T-helper 17 cell (primary cell): ENCODE measurements around the gene RIPK3. TPM values are rescaled to one million over a fixed set of nuclear protein-coding genes. Genes with fewer than 3 reads are reported as not detected.
"Not testable (repeated sequence)": the region's sequence is repeated elsewhere in the genome, so short reads cannot be mapped to it uniquely, and the experiment has no call there.

Experiments used
- ATAC-seq: fragments of 150-1000 bp; cut with Tn5 transposase; 2 replicates; pipeline ENCODE4 v1.10.0; 2021; ENCODE audit warnings: mild to moderate bottlenecking, moderate library complexity
- DNase-seq, 3 donors: peaks; one replicate each; pipeline versions ENCODE4 v3.0.0 to v3.0.0-alpha.2; 2020 to 2021
- H3K9me3 ChIP-seq: one replicate; pipeline ENCODE4 v1.7.0; 2013; ENCODE audit warnings: low read length, mild to moderate bottlenecking; ENCODE audit not compliant: control insufficient read depth, poor library complexity, severe bottlenecking
- H3K27ac Mint-ChIP-seq: one replicate; pipeline ENCODE4 v1.8.0; 2022; ENCODE audit warnings: mild to moderate bottlenecking, moderate library complexity, mixed read lengths
- H3K27me3 Mint-ChIP-seq: one replicate; pipeline ENCODE4 v1.8.0; 2022; ENCODE audit warnings: mixed read lengths
- H3K36me3 Mint-ChIP-seq: one replicate; pipeline ENCODE4 v1.8.0; 2022; ENCODE audit warnings: low read depth, mixed read lengths
- H3K4me1 Mint-ChIP-seq: one replicate; pipeline ENCODE4 v1.8.0; 2022; ENCODE audit warnings: mild to moderate bottlenecking, mixed read lengths
- H3K4me3 Mint-ChIP-seq: one replicate; pipeline ENCODE4 v1.8.0; 2022; ENCODE audit warnings: mild to moderate bottlenecking, moderate library complexity, mixed read lengths
- total RNA-seq, 4 donors: library from RNA in 2 of 4; stranded (reverse) in 2 of 4; gene quantifications; one replicate each; pipeline ENCODE4 v1.2.3 and lab custom pipeline; 2022 to 2026

RIPK3 gene
- total RNA-seq, 2 donors from 2014 or later: 22.7 to 26.1 TPM

DNA sequence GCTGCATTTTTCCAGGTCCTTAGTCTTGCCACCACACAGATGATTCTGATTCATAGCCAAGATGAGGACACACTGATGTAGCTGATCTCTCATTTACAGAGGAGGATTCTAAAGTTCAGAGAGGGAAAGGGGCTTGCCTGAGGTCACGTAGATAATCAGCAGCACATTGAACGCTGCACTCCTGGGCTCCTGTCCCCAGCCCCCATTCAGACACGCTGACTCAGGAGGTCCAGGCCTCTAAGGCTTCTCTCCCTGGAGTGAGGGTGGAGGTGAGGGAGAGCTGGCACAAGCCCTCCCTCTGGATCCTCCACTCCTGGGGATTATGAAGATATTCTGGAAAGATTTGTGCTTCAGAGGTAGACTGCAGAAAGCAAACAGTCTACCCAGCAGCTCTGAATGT lies 38.5 kb upstream of the RIPK3 start:
- Mint-ChIP-seq H3K4me3 (no peak overlapping the region), H3K36me3 (peaks cover 2% of the 10 kb centered on the region), H3K27ac (no peak overlapping the region), H3K4me1 (no peaks in the 10 kb centered on the region), H3K27me3 (peaks cover 30% of the 10 kb centered on the region)
- ATAC-seq (no peak), DNase-seq (no peak)
- H3K9me3 ChIP-seq: no peaks in the 10 kb centered on the region

- no peak overlapping the region for H3K4me3 Mint-ChIP-seq
- peaks cover 2% of the 10 kb centered on the region for H3K36me3 Mint-ChIP-seq
- no peak overlapping the region for H3K27ac Mint-ChIP-seq
- DNase-seq: no peak
- no peaks in the 10 kb centered on the region for H3K4me1 Mint-ChIP-seq
- ATAC-seq: no peak
- peaks cover 33% of the 10 kb centered on the region for H3K27me3 Mint-ChIP-seq
- no peaks in the 10 kb centered on the region for H3K9me3 ChIP-seq
These were observed 37.9 kb upstream of the RIPK3 start for GRCh38 chr14:24377657-24378056.

DNA sequence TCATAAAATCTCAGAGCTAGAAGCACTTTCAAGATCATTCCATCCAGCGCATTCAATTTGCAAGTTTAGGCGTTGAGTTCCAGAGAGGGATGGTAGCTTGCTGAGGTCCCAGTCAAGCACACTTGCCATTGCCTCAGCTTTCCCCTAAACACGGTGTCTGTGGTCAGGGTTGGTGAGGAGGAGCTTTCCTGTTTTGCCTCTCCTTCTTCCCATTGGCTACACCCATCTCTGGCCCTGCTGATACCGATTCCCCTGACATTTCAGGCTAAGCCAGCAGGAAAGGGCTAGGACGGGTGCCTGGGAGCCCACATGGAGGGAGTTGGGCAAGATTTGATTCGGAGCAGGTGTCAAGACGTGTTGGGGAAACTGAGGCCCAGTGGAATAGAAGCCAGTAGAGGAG lies 37.3 kb upstream of the RIPK3 start:
- H3K4me3 Mint-ChIP-seq: no peak overlapping the region
- H3K36me3 Mint-ChIP-seq: peaks cover 2% of the 10 kb centered on the region
- no peaks in the 10 kb centered on the region for H3K9me3 ChIP-seq
- no peaks in the 10 kb centered on the region for H3K4me1 Mint-ChIP-seq
- peaks cover 38% of the 10 kb centered on the region for H3K27me3 Mint-ChIP-seq
- H3K27ac Mint-ChIP-seq: no peak overlapping the region
- no peak for DNase-seq
- ATAC-seq: no peak

DNA sequence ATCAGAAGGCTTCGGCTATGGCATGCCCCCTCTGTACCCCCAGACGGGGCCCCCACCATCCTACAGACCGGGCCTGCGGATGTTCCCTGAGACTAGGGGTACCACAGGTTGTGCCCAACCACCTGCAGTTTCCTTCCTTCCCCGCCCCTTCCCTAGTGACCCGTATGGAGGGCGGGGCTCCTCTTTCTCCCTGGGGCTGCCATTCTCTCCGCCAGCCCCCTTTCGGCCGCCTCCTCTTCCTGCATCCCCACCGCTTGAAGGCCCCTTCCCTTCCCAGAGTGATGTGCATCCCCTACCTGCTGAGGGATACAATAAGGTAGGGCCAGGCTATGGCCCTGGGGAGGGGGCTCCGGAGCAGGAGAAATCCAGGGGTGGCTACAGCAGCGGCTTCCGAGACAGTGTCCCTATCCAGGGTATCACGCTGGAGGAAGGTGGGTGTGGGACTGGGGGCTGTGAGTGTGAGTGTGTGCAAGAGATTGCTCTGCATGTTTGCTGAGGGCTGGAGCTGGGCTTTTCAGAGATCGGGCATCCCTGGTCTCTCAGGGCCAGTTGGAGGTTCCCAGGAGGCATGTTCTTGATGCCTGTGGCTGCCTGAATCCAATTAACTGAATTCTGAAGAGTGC lies 36.8 kb upstream of the RIPK3 start:
- ATAC-seq: no peak
- Mint-ChIP-seq H3K4me3 (no peak overlapping the region), H3K27me3 (peaks cover 37% of the 10 kb centered on the region), H3K36me3 (peaks cover 2% of the 10 kb centered on the region), H3K27ac (no peak overlapping the region), H3K4me1 (no peaks in the 10 kb centered on the region)
- no peak for DNase-seq
- H3K9me3 ChIP-seq: no peaks in the 10 kb centered on the region

DNA sequence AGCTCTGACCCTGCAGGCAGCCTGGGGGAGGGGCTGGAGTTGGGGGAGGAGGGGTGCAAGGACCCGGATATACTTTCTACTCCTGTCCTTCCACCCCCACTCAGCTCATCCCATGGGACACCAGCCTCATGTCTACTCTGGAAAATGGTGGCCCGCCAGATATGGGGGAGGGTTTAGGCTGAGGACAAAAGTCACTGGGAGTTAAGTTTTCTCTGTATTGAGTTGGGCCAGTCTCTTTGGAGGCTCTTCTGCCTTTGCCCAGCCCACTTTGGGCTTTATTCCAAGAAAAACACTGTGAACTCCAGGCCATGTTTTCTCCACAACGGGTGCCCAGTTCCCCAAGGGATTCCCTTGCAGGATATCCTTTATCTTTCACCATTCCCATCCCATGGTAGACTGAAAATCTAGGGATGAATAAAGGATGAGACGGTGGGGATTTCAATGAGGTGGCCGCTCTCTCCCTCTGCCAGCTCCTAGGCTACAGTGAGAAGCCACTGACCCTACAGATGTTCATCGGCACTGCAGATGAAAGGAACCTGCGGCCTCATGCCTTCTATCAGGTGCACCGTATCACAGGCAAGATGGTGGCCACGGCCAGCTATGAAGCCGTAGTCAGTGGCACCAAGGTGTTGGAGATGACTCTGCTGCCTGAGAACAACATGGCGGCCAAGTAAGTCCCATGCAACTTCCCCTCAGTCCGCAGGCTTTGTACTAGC lies 33.1 kb upstream of the RIPK3 start:
- Mint-ChIP-seq H3K4me3 (no peak overlapping the region), H3K27me3 (peaks cover 31% of the 10 kb centered on the region), H3K27ac (no peak overlapping the region), H3K4me1 (peaks cover 4% of the 10 kb centered on the region), H3K36me3 (no peaks in the 10 kb centered on the region)
- DNase-seq (no peak), ATAC-seq (no peak)
- no peaks in the 10 kb centered on the region for H3K9me3 ChIP-seq

- H3K27me3 Mint-ChIP-seq: peaks cover 42% of the 10 kb centered on the region
- not testable (repeated sequence) for H3K36me3 Mint-ChIP-seq, H3K4me3 Mint-ChIP-seq, DNase-seq, H3K9me3 ChIP-seq, H3K27ac Mint-ChIP-seq, ATAC-seq
- peaks cover 15% of the 10 kb centered on the region for H3K4me1 Mint-ChIP-seq
These were observed 31.8 kb upstream of the RIPK3 start for GRCh38 chr14:24371605-24372004.

DNA sequence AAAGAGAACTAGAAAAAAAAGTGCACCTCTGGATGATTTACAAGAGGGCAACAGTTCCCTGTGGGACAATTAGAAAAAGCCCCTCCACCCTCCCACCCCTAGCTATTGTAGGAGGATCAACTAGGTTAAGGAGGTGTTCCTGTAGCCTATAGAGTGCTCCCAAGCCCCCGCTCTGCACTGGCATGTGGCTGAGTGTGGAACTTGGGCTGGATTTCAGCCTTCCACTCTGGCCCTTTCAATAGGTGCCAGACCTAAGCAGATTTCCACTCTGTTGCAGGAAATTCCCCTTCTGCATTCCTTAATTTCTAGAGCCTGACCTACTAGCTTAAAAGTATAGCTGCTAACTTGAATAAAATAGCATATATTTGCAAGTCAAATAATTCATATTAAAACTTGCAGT lies 31.0 kb upstream of the RIPK3 start:
- ATAC-seq (no peak), DNase-seq (no peak)
- peaks cover 44% of the 10 kb centered on the region for H3K27me3 Mint-ChIP-seq
- H3K36me3 Mint-ChIP-seq: no peaks in the 10 kb centered on the region
- H3K9me3 ChIP-seq: no peaks in the 10 kb centered on the region
- no peak overlapping the region for H3K27ac Mint-ChIP-seq
- no peak overlapping the region for H3K4me3 Mint-ChIP-seq
- peaks cover 18% of the 10 kb centered on the region for H3K4me1 Mint-ChIP-seq

DNA sequence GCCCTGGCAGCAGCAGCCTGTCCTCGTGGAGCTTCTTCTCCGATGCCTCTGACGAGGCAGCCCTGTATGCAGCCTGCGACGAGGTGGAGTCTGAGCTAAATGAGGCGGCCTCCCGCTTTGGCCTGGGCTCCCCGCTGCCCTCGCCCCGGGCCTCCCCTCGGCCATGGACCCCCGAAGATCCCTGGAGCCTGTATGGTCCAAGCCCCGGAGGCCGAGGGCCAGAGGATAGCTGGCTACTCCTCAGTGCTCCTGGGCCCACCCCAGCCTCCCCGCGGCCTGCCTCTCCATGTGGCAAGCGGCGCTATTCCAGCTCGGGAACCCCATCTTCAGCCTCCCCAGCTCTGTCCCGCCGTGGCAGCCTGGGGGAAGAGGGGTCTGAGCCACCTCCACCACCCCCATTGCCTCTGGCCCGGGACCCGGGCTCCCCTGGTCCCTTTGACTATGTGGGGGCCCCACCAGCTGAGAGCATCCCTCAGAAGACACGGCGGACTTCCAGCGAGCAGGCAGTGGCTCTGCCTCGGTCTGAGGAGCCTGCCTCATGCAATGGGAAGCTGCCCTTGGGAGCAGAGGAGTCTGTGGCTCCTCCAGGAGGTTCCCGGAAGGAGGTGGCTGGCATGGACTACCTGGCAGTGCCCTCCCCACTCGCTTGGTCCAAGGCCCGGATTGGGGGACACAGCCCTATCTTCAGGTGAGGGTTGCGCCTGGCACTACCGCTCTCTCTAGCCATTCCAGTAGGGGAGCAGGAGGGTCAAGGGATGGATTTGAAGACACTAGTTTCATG lies 30.3 kb upstream of the RIPK3 start:
- no peaks in the 10 kb centered on the region for H3K9me3 ChIP-seq
- no peaks in the 10 kb centered on the region for H3K36me3 Mint-ChIP-seq
- DNase-seq (no peak), ATAC-seq (no peak)
- H3K27ac Mint-ChIP-seq: no peak overlapping the region
- H3K4me1 Mint-ChIP-seq: peaks cover 25% of the 10 kb centered on the region
- no peak overlapping the region for H3K4me3 Mint-ChIP-seq
- peaks cover 44% of the 10 kb centered on the region for H3K27me3 Mint-ChIP-seq

GRCh38 chr14:24369463-24369862 lies 29.7 kb upstream of the RIPK3 start:
- Mint-ChIP-seq H3K4me1 (peaks cover 27% of the 10 kb centered on the region), H3K4me3 (peak overlapping the region; percentile 74), H3K27ac (no peak overlapping the region), H3K27me3 (peaks cover 47% of the 10 kb centered on the region), H3K36me3 (no peaks in the 10 kb centered on the region)
- ATAC-seq (no peak), DNase-seq (no peak)
- H3K9me3 ChIP-seq: no peaks in the 10 kb centered on the region

- H3K4me1 Mint-ChIP-seq: peaks cover 27% of the 10 kb centered on the region
- ATAC-seq (peak; percentile 32), DNase-seq (peak in 1 of 3 donors; percentile 16)
- H3K27ac Mint-ChIP-seq: no peak overlapping the region
- no peaks in the 10 kb centered on the region for H3K36me3 Mint-ChIP-seq
- peaks cover 41% of the 10 kb centered on the region for H3K27me3 Mint-ChIP-seq
- H3K9me3 ChIP-seq: no peaks in the 10 kb centered on the region
- peak overlapping the region; percentile 83 for H3K4me3 Mint-ChIP-seq
These were observed 28.9 kb upstream of the RIPK3 start for GRCh38 chr14:24368562-24369252.

GRCh38 chr14:24368212-24368561 lies 28.4 kb upstream of the RIPK3 start:
- DNase-seq (no peak), ATAC-seq (no peak)
- peaks cover 45% of the 10 kb centered on the region for H3K27me3 Mint-ChIP-seq
- H3K4me3 Mint-ChIP-seq: peak overlapping the region; percentile 83
- H3K9me3 ChIP-seq: no peaks in the 10 kb centered on the region
- no peak overlapping the region for H3K27ac Mint-ChIP-seq
- H3K4me1 Mint-ChIP-seq: peaks cover 27% of the 10 kb centered on the region
- no peaks in the 10 kb centered on the region for H3K36me3 Mint-ChIP-seq

GRCh38 chr14:24367514-24368211 lies 27.9 kb upstream of the RIPK3 start, which contains the start of gene NFATC4:
Gene NFATC4, plus strand, starts transcription at chr14:24368184. Its CDS starts 157 bp downstream, at chr14:24368341.
- peak within 1 kb of the TSS; percentile 83 for H3K4me3 Mint-ChIP-seq
- no peaks in the 10 kb centered on the region for H3K36me3 Mint-ChIP-seq
- no peak for DNase-seq
- H3K27ac Mint-ChIP-seq: no peak within 1 kb of the TSS
- peaks cover 27% of the 10 kb centered on the region for H3K4me1 Mint-ChIP-seq
- H3K9me3 ChIP-seq: no peaks in the 10 kb centered on the region
- ATAC-seq: no peak
- peaks cover 46% of the 10 kb centered on the region for H3K27me3 Mint-ChIP-seq
